Transverse colon (tissue), 4 donors: ENCODE measurements around the gene RNASE7.

ENCODE experiments used
- POLR2A ChIP-seq: fragments of 450-650 bp; IDR thresholded peaks from one replicate; pipeline ENCODE4 v1.6.1; 2016; ENCODE audit warnings: antibody characterized with exemption, mild to moderate bottlenecking, moderate library complexity
- POLR2AphosphoS5 ChIP-seq, 3 donors: sonication (generic); formaldehyde crosslinking; IDR thresholded peaks; one replicate each; pipeline ENCODE4 v1.6.1; 2016; ENCODE audit warnings: antibody characterized with exemption in 3 of 3
- TF ChIP-seq, protein P1 (sequence below), 5 experiments: fragments of 200-600 bp in 3 of 5; fragments of 450-650 bp in 2 of 5; sonication (generic) in 3 of 5; IDR thresholded peaks; 1 replicate in 2 of 5; 2 replicates in 3 of 5; pipeline ENCODE4 v1.5.1; 2016 to 2017; ENCODE audit warnings: antibody characterized with exemption in 5 of 5, inconsistent platforms in 3 of 5, mild to moderate bottlenecking in 2 of 5, moderate library complexity in 1 of 5

DNA sequence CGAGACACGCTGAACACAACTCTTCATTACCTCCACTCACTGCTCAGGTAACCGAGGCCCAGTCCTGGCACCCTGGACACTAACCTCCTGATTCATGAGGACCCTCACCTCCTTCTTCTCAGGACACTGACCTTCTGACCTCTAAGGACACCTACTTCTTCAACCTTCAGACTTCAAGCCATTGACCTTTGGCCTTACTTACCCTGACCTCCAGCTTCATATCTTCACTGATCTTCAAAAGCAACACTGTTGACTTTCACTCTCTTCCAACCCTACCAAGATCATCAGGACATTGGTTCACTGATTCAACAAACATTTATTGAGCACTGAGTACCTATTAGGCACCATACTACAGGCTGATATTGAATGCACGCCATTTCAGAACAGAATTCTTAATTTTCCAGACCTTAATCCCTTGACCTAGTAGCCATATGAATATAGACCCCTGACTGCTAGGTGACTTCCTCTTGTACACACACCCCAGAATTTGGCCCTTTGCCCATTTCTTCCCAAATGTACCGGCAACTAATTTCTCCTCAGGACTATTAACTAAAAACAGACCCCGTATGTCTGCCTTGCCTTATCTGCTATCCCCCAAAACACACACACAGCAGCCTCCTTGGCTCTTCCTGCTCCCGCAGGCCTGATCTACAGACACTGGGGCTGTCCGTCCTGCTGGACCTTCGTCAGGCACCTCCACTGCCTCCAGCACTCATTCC is 33.7 kb downstream of the RNASE7 start:
- TF ChIP-seq, protein P1, sequence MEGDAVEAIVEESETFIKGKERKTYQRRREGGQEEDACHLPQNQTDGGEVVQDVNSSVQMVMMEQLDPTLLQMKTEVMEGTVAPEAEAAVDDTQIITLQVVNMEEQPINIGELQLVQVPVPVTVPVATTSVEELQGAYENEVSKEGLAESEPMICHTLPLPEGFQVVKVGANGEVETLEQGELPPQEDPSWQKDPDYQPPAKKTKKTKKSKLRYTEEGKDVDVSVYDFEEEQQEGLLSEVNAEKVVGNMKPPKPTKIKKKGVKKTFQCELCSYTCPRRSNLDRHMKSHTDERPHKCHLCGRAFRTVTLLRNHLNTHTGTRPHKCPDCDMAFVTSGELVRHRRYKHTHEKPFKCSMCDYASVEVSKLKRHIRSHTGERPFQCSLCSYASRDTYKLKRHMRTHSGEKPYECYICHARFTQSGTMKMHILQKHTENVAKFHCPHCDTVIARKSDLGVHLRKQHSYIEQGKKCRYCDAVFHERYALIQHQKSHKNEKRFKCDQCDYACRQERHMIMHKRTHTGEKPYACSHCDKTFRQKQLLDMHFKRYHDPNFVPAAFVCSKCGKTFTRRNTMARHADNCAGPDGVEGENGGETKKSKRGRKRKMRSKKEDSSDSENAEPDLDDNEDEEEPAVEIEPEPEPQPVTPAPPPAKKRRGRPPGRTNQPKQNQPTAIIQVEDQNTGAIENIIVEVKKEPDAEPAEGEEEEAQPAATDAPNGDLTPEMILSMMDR (IDR thresholded peaks at IDR 0.05), result no peak
- TF ChIP-seq POLR2A (no peak), POLR2AphosphoS5 (IDR thresholded peaks at IDR 0.05) (no peak)
